ENCODE measurements around the gene MPV17L2.

Gene MPV17L2

DNA sequence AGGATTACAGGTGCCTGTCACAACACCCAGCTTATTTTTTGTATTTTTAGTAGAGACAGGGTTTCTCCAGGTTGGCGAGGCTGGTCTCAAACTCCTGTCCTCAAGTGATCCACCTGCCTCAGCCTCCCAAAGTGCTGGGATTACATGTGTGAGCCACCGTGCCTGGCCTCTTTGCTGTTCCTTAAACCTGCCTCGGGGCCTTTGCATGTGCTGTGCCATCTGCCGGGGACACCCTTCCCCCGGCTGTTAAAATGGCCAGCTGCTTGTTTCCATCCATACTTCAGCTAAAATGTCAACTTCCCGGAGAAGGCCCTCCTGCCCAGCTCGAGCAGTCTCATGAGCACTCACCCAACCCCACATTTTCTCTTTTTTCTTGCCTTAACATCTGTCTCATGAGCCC, 52.3 kb downstream of the MPV17L2 start:
- DNase-seq (ENCODE audit: low spot score), result no peak

All from AG08395 (cell line).